GM23338 (cell line): ENCODE results near the gene TCTA. TPM values are rescaled to one million over a fixed set of nuclear protein-coding genes. Genes with fewer than 3 reads are reported as not detected.

Experiments used
- ATAC-seq: fragments of 200-7000 bp; cut with Tn5 transposase; 3 replicates; pipeline ENCODE4 v1.9.1; 2020
- DNase-seq: peaks from one replicate; pipeline ENCODE4 v3.0.0-alpha.2; 2015; ENCODE audit warnings: low spot score
- H2AFZ ChIP-seq: fragments of 200-600 bp; sonication (generic); 2 replicates; pipeline ENCODE4 v1.8.0; 2016; ENCODE audit warnings: antibody characterized with exemption, mild to moderate bottlenecking, moderate library complexity
- H3F3A ChIP-seq: fragments of 200-600 bp; sonication (generic); replicated peaks from 2 replicates; pipeline ENCODE4 v1.8.0; 2017; ENCODE audit warnings: antibody characterized with exemption, mixed run types, low read depth
- H3K27ac ChIP-seq: fragments of 200-600 bp; sonication (generic); 2 replicates; pipeline ENCODE4 v1.6.1; 2016; ENCODE audit warnings: low read depth
- H3K27me3 ChIP-seq: fragments of 200-600 bp; sonication (generic); 2 replicates; pipeline ENCODE4 v1.8.0; 2016; ENCODE audit warnings: mild to moderate bottlenecking, mixed run types, moderate library complexity; ENCODE audit not compliant: insufficient read depth
- H3K36me3 ChIP-seq: fragments of 200-600 bp; sonication (generic); 2 replicates; pipeline ENCODE4 v1.8.0; 2016; ENCODE audit warnings: mild to moderate bottlenecking; ENCODE audit not compliant: insufficient read depth
- H3K4me1 ChIP-seq: fragments of 200-600 bp; sonication (generic); 2 replicates; pipeline ENCODE4 v1.8.0; 2016; ENCODE audit warnings: mild to moderate bottlenecking, moderate library complexity; ENCODE audit not compliant: insufficient read depth
- H3K4me2 ChIP-seq: fragments of 200-600 bp; sonication (generic); 2 replicates; pipeline ENCODE4 v1.7.1; 2017; ENCODE audit warnings: mixed run types
- H3K4me3 ChIP-seq: fragments of 200-600 bp; sonication (generic); 2 replicates; pipeline ENCODE4 v1.6.1; 2016; ENCODE audit warnings: mixed run types
- H3K79me2 ChIP-seq: fragments of 200-600 bp; sonication (generic); replicated peaks from 2 replicates; pipeline ENCODE4 v1.8.0; 2017; ENCODE audit warnings: mild to moderate bottlenecking; ENCODE audit not compliant: insufficient read depth
- H3K9me2 ChIP-seq: fragments of 200-600 bp; sonication (generic); 2 replicates; pipeline ENCODE4 v1.8.0; 2017; ENCODE audit not compliant: insufficient read depth
- H4K20me1 ChIP-seq: fragments of 200-600 bp; sonication (generic); replicated peaks from 2 replicates; pipeline ENCODE4 v1.8.0; 2017; ENCODE audit warnings: mild to moderate bottlenecking; ENCODE audit not compliant: insufficient read depth
- H3K27ac Mint-ChIP-seq: 2 replicates; pipeline ENCODE4 v1.8.0; 2020; ENCODE audit warnings: inconsistent platforms, mild to moderate bottlenecking, moderate library complexity, mixed read lengths
- H3K27me3 Mint-ChIP-seq: 3 replicates; pipeline ENCODE4 v1.8.0; 2022; ENCODE audit warnings: low read depth, mild to moderate bottlenecking, moderate library complexity, mixed read lengths, inconsistent platforms; ENCODE audit not compliant: insufficient read depth, poor library complexity
- H3K36me3 Mint-ChIP-seq: 3 replicates; pipeline ENCODE4 v1.8.0; 2021; ENCODE audit warnings: low read depth, mild to moderate bottlenecking, inconsistent platforms, moderate library complexity, mixed read lengths
- H3K4me1 Mint-ChIP-seq: 3 replicates; pipeline ENCODE4 v1.8.0; 2020; ENCODE audit warnings: mild to moderate bottlenecking, inconsistent platforms, mixed read lengths
- H3K4me3 Mint-ChIP-seq: 3 replicates; pipeline ENCODE4 v1.8.0; 2021; ENCODE audit warnings: moderate library complexity, mild to moderate bottlenecking, inconsistent platforms, mixed read lengths
- H3K9me3 Mint-ChIP-seq: 3 replicates; pipeline ENCODE4 v1.8.0; 2020; ENCODE audit warnings: moderate library complexity, mild to moderate bottlenecking, inconsistent platforms, mixed read lengths
- CREB1 ChIP-seq: fragments of 250-450 bp; sonication (Bioruptor Pico); IDR thresholded peaks from 2 replicates; pipeline ENCODE4 v1.5.0; 2020; ENCODE audit warnings: low read depth, mild to moderate bottlenecking, moderate library complexity
- CTCF ChIP-seq, 2 experiments: fragments of 200-600 bp in 1 of 2; sonication (generic) in 1 of 2; conservative IDR thresholded peaks; 2 replicates each; pipeline versions ENCODE4 v1.5.1 to v1.6.1; 2016 to 2017; ENCODE audit warnings: antibody characterized with exemption in 2 of 2, low read depth in 2 of 2, mild to moderate bottlenecking in 2 of 2, moderate library complexity in 1 of 2
- EZH2 ChIP-seq: fragments of 200-600 bp; sonication (generic); IDR thresholded peaks from one replicate; pipeline ENCODE4 v1.8.0; 2017; ENCODE audit warnings: antibody characterized with exemption, mild to moderate bottlenecking, low read depth; ENCODE audit not compliant: unreplicated experiment
- EZH2phosphoT487 ChIP-seq: fragments of 200-600 bp; sonication (generic); IDR thresholded peaks from one replicate; pipeline ENCODE4 v1.8.1; 2018; ENCODE audit warnings: antibody characterized with exemption; ENCODE audit not compliant: unreplicated experiment
- JUNB ChIP-seq: IDR thresholded peaks from one replicate; pipeline ENCODE4 v1.6.1; 2016; ENCODE audit warnings: antibody characterized with exemption; ENCODE audit not compliant: unreplicated experiment
- NANOG ChIP-seq: IDR thresholded peaks from 2 replicates; pipeline ENCODE4 v1.6.1; 2016; ENCODE audit warnings: antibody characterized with exemption, borderline replicate concordance
- POLR2AphosphoS5 ChIP-seq: IDR thresholded peaks from 2 replicates; pipeline ENCODE4 v1.6.1; 2016; ENCODE audit warnings: antibody characterized with exemption, low read depth
- REST ChIP-seq: IDR thresholded peaks from one replicate; pipeline ENCODE4 v1.6.1; 2018; ENCODE audit warnings: antibody characterized with exemption; ENCODE audit not compliant: unreplicated experiment
- STAT1 ChIP-seq: IDR thresholded peaks from one replicate; pipeline ENCODE4 v1.6.1; 2016; ENCODE audit warnings: antibody characterized with exemption; ENCODE audit not compliant: unreplicated experiment
- ZNF114 ChIP-seq: fragments of 250-450 bp; sonication (Bioruptor Pico); IDR thresholded peaks from 2 replicates; pipeline ENCODE4 v1.5.0; 2020; ENCODE audit warnings: mild to moderate bottlenecking, moderate library complexity
- ZNF331 ChIP-seq: fragments of 250-450 bp; sonication (Bioruptor Pico); IDR thresholded peaks from 2 replicates; pipeline ENCODE4 v1.5.0; 2020; ENCODE audit warnings: low read depth, mild to moderate bottlenecking, moderate library complexity
- polyA plus RNA-seq: library from polyadenylated mRNA; unstranded; fragments of >200 nt; fragmentation: Nextera tagmentation; extraction: Ambion mirVana; gene quantifications from 2 replicates; pipeline ENCODE4 v1.2.1, GENCODE V29; 2016
- total RNA-seq: library from RNA; depleted of rRNA; stranded (reverse); fragments of >200 nt; shearing (Covaris generic); gene quantifications from 2 replicates; pipeline ENCODE4 v1.2.3, GENCODE V29; 2014
- TF ChIP-seq, protein P1 (sequence below): fragments of 250-450 bp; sonication (Bioruptor Pico); IDR thresholded peaks from 2 replicates; pipeline ENCODE4 v1.5.0; 2020; ENCODE audit warnings: mild to moderate bottlenecking, moderate library complexity
- TF ChIP-seq, protein P2 (sequence below): IDR thresholded peaks from 2 replicates; pipeline ENCODE4 v1.6.1; 2016; ENCODE audit warnings: antibody characterized with exemption

The TCTA gene
- total and polyA plus RNA-seq, 2 experiments from 2014 or later: 4.0 to 5.0 TPM

- TF ChIP-seq ZNF331 (CRISPR knock-in tag): no peak
Measured at GRCh38 chr3:49416867-49417266, 4.6 kb downstream of the TCTA start (continued).

DNA sequence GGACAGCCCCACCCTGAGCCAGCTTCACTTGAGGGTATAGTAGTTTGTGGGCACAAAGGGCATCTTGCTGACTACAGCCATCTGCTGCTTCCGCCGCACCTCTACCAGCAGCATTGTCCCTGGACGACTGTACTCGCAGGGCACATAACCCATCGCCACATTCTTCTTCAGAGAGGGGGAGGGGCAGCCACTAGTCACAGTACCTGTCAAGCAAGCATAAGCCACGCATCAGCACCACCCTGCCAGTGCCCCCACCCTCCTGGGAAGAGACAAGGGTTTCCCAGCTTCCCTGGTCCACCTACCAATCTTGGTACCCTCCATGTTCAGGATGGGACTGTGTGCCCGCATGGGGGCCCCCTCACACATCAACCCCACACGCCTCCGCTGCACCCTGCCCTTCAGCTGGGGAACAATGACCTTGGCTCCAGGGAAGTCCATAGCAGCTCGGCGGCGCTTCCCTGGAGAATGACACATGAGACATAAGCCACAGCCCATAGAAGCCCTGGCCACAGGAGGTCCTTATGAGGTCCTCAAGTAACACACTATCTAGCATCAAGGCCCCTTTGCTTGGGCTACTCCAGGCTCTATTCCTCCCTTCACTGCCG is 5.4 kb downstream of the TCTA start:
- peaks cover 6% of the 10 kb centered on the region; the same call in 1 of the 2 replicates for H3K79me2 ChIP-seq
- H3K9me2 ChIP-seq: no peaks in the 10 kb centered on the region
- peak overlapping the region; percentile 89 for H3K27ac Mint-ChIP-seq
- H3K27me3 ChIP-seq: no peaks in the 10 kb centered on the region
- H3K27ac ChIP-seq: no peak overlapping the region; the same call in 1 of the 2 replicates
- peaks cover 14% of the 10 kb centered on the region for H3F3A ChIP-seq
- DNase-seq (peak; percentile 27), ATAC-seq (no peak)
- no peaks in the 10 kb centered on the region for H3K9me3 Mint-ChIP-seq
- no peaks in the 10 kb centered on the region for H3K36me3 ChIP-seq
- H2AFZ ChIP-seq: no peak overlapping the region
- peaks cover 33% of the 10 kb centered on the region for H3K36me3 Mint-ChIP-seq
- peaks cover 7% of the 10 kb centered on the region for H3K4me1 ChIP-seq
- H3K4me2 ChIP-seq: no peak overlapping the region; the same call in 1 of the 2 replicates
- no peaks in the 10 kb centered on the region for H4K20me1 ChIP-seq
- H3K27me3 Mint-ChIP-seq: peaks cover 16% of the 10 kb centered on the region
- TF ChIP-seq POLR2AphosphoS5 (no peak), JUNB (no peak), REST (no peak), EZH2phosphoT487 (no peak), CREB1 (CRISPR knock-in tag) (no peak), CTCF (conservative IDR thresholded peaks at IDR 0.05; ENCODE audit: low read depth in 2 of 2) (no peak), EZH2 (no peak), NANOG (no peak), ZNF114 (CRISPR knock-in tag) (no peak), ZNF331 (CRISPR knock-in tag) (no peak), STAT1 (no peak)
- TF ChIP-seq, protein P1, sequence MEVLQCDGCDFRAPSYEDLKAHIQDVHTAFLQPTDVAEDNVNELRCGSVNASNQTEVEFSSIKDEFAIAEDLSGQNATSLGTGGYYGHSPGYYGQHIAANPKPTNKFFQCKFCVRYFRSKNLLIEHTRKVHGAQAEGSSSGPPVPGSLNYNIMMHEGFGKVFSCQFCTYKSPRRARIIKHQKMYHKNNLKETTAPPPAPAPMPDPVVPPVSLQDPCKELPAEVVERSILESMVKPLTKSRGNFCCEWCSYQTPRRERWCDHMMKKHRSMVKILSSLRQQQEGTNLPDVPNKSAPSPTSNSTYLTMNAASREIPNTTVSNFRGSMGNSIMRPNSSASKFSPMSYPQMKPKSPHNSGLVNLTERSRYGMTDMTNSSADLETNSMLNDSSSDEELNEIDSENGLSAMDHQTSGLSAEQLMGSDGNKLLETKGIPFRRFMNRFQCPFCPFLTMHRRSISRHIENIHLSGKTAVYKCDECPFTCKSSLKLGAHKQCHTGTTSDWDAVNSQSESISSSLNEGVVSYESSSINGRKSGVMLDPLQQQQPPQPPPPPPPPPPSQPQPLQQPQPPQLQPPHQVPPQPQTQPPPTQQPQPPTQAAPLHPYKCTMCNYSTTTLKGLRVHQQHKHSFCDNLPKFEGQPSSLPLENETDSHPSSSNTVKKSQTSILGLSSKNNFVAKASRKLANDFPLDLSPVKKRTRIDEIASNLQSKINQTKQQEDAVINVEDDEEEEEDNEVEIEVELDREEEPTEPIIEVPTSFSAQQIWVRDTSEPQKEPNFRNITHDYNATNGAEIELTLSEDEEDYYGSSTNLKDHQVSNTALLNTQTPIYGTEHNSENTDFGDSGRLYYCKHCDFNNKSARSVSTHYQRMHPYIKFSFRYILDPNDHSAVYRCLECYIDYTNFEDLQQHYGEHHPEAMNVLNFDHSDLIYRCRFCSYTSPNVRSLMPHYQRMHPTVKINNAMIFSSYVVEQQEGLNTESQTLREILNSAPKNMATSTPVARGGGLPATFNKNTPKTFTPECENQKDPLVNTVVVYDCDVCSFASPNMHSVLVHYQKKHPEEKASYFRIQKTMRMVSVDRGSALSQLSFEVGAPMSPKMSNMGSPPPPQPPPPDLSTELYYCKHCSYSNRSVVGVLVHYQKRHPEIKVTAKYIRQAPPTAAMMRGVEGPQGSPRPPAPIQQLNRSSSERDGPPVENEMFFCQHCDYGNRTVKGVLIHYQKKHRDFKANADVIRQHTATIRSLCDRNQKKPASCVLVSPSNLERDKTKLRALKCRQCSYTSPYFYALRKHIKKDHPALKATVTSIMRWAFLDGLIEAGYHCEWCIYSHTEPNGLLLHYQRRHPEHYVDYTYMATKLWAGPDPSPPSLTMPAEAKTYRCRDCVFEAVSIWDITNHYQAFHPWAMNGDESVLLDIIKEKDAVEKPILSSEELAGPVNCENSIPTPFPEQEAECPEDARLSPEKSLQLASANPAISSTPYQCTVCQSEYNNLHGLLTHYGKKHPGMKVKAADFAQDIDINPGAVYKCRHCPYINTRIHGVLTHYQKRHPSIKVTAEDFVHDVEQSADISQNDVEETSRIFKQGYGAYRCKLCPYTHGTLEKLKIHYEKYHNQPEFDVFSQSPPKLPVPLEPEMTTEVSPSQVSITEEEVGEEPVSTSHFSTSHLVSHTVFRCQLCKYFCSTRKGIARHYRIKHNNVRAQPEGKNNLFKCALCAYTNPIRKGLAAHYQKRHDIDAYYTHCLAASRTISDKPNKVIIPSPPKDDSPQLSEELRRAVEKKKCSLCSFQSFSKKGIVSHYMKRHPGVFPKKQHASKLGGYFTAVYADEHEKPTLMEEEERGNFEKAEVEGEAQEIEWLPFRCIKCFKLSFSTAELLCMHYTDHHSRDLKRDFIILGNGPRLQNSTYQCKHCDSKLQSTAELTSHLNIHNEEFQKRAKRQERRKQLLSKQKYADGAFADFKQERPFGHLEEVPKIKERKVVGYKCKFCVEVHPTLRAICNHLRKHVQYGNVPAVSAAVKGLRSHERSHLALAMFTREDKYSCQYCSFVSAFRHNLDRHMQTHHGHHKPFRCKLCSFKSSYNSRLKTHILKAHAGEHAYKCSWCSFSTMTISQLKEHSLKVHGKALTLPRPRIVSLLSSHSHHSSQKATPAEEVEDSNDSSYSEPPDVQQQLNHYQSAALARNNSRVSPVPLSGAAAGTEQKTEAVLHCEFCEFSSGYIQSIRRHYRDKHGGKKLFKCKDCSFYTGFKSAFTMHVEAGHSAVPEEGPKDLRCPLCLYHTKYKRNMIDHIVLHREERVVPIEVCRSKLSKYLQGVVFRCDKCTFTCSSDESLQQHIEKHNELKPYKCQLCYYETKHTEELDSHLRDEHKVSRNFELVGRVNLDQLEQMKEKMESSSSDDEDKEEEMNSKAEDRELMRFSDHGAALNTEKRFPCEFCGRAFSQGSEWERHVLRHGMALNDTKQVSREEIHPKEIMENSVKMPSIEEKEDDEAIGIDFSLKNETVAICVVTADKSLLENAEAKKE (CRISPR knock-in tag): no peak
- TF ChIP-seq, protein P2, sequence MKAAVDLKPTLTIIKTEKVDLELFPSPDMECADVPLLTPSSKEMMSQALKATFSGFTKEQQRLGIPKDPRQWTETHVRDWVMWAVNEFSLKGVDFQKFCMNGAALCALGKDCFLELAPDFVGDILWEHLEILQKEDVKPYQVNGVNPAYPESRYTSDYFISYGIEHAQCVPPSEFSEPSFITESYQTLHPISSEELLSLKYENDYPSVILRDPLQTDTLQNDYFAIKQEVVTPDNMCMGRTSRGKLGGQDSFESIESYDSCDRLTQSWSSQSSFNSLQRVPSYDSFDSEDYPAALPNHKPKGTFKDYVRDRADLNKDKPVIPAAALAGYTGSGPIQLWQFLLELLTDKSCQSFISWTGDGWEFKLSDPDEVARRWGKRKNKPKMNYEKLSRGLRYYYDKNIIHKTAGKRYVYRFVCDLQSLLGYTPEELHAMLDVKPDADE: no peak
- no peak overlapping the region for H3K4me3 ChIP-seq
- H3K4me3 Mint-ChIP-seq: no peak overlapping the region
- peaks cover 20% of the 10 kb centered on the region for H3K4me1 Mint-ChIP-seq
